GM12874 (cell line): ENCODE measurements around the gene UBXN10.
A peak's percentile ranks its signal among the peaks of the same experiment; 100 is the strongest.

Experiments
- TF ChIP-seq, protein P1 (sequence below): IDR thresholded peaks from 2 replicates; pipeline ENCODE4 v1.5.1; 2011; ENCODE audit warnings: low read depth, mild to moderate bottlenecking, control low read depth, low read length, moderate library complexity; ENCODE audit not compliant: insufficient read depth

The UBXN10 gene

DNA sequence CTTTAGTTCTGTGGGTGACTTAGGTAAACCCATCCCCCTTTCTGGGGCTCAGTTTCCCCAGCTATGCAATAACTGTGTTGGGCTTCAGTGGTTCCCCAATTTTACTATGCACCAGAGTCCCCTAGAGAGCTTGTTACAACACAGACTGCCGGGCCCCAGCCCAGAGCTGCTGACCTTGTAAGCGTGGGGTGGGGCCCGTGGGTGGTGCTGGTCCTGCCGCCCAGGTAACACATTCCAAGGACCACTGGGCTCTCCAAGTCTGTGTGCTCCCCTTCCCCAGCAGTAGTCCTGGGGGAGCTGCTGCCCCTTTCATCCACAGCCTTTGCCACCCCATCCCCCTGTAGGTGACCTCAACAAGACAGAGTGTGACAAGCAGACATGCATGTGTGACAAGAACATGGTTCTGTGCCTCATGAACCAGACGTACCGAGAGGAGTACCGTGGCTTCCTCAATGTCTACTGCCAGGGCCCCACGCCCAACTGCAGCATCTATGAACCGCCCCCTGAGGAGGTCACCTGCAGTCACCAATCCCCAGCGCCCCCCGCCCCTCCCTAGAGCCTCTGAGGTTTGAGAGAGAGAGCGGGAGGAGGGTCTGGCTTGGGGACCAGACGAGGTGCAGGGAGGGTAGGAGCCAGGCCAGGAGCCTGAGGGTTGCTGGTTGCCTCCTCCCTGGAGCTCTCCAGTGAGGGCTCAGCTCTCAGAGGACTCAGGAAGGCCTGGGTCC lies 37.9 kb upstream of the UBXN10 start:
- TF ChIP-seq, protein P1, sequence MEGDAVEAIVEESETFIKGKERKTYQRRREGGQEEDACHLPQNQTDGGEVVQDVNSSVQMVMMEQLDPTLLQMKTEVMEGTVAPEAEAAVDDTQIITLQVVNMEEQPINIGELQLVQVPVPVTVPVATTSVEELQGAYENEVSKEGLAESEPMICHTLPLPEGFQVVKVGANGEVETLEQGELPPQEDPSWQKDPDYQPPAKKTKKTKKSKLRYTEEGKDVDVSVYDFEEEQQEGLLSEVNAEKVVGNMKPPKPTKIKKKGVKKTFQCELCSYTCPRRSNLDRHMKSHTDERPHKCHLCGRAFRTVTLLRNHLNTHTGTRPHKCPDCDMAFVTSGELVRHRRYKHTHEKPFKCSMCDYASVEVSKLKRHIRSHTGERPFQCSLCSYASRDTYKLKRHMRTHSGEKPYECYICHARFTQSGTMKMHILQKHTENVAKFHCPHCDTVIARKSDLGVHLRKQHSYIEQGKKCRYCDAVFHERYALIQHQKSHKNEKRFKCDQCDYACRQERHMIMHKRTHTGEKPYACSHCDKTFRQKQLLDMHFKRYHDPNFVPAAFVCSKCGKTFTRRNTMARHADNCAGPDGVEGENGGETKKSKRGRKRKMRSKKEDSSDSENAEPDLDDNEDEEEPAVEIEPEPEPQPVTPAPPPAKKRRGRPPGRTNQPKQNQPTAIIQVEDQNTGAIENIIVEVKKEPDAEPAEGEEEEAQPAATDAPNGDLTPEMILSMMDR = no peak

DNA sequence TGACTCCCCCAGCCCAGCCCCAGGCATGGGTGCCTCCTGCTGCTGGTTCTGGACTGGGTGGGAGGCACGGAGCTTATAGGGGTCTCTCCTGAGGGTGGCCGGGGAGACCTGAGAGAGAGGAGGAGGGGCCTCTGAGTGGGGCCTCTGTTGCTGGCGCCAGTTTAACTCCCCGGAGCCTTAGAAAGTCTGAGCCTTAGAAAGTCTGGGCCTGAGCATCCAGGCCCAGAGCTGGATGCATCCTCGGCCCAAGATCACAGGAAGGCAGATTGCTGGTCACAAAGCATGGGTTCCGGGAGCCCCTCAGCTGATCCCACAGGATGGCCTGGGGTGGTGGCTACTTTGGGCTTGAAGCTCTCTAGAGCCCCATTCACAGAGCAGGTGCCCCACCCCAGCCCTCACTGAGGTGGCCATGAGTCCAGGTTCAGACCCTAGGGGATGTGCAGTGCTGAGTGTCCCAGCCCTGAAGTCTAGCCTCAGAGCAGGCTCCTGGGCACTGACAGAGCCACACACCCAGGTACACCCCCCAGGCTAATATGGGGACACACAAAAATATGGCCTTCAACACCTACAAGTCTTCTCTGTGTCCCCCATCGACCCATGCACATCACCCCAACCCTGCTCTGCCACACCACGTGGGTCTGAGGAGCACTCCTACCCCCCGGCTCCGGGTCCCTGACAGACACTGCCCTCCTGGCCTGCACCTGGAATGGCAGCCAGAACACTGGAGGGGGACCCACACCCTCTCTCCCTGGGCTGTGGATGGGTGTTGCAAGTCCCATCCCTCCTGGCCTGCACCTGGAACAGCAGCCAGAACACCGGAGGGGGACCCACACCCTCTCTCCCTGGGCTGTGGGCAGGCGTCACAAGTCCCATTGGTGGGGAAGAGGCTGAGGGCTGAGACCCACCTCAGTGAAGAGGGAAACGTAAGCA lies 37.1 kb upstream of the UBXN10 start:
- TF ChIP-seq, protein P1 = no peak

DNA sequence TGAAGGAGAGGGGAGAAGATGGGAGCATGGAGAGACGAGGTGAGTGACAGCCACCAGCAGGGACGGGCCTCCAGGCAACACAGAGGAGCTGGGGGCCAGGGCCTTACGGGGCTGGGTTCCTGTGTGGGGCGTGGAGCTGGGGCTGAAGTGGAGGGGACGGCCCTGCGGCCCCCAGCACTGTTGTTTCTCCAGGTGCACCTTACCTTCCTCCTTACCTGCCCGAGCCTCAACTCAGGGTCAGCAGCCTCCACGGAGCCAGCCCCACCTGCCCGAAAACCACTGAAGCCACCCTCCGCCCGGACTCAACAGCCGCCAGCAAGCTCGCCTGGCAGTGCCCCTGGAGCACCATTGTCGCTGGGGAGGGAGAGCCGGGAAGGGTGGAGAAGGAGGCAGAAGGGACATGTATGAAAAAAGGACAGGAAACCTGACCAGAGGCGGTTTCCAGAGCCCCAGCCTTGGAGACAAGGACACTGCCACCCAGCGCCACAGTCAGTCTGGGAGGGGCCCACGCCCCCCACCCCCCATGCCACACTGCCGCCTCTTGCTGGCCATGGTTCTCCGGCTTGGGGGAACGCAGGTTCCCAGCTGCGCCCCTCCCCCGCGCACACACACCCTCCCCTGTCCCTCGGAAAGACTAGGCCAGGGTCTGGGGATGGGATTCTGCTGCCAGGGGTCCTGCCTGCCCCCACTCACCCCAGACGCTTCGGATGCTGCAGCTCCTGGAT lies 36.1 kb upstream of the UBXN10 start:
- TF ChIP-seq, protein P1 = no peak

DNA sequence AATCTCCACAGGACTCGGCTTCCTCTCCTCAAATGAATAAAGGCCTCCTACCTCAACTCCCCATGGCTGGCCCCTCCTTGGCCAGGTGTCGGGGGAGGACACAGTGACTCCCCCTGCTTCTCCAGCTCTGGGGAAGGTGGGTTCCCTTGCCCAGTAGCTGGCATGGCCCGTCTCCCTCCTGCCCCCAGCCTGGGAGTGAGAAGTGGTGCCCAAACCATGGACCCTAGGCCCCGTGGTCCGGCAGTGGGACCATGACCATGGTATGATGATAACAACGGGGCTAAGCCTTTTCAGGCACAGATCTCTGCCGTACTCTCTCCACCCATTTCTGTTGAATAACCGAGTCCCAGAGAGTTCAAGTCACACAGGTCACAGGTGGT lies 35.6 kb upstream of the UBXN10 start:
- TF ChIP-seq, protein P1 = no peak

DNA sequence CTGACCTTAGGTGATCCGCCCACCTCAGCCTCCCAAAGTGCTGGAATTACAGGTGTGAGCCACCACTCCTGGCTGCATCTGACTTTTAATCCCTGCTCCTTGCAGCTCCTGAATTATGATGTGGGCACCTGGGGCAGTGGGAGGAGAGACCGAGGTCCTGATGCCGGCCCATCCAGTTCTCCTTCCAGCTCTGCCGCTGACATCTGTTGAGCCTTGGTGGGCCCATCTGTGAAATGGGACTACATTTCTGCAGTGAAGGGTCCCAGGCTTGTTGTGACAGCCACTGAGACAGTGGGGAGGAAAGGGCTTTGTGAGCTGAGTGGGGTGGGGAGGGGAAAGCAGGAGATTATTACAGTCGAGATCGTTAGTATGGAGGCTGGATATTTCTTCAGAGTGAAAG lies 34.9 kb upstream of the UBXN10 start:
- TF ChIP-seq, protein P1 = no peak

DNA sequence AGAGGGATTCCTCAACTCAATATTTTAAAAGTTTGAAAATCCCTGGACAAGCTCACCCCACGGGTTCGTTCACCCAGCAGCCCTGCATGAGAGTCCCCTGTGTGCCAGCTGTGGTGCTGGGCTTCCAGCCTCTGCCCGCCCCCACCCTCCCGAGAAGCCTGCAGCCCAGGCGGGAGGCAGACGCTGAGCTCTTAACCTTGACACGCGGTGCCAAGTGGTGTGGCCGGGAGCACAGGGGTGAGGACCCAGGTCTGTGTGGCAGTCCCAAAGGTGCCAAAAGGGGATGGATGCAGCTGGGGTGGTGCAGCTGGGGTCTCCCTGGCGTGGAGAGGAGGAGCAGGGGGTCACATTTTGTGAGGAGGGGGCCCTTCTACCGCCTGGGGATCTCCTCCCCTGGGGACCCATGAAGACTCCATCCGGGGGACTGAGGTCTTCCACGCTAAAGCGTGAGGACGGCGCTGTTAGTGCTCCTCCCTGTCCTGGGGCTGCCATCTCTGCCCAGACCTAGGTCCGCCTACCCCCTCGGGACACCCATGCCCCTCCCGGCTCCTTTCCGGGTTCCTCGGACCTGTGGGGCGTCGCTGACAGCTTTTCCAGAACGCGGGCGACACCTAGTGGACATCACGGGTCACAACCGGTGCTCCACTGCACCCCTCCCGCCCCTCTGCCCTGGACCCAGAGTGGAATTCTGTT lies 33.8 kb upstream of the UBXN10 start:
- TF ChIP-seq, protein P1 = peak; percentile 92
